ENCODE data around the gene PPP1R14D.
A peak's percentile ranks its signal among the peaks of the same experiment; 100 is the strongest.
"Not testable (repeated sequence)": the region's sequence is repeated elsewhere in the genome, so short reads cannot be mapped to it uniquely, and the experiment has no call there.

Gene PPP1R14D

GRCh38 chr15:40870716-40871115, 42.2 kb upstream of the PPP1R14D start:
- no peak for TF ChIP-seq FOXP2 (optimal IDR thresholded peaks at IDR 0.05; ENCODE audit: control extremely low read depth, extremely low read length, insufficient read depth)
- no peak for TF ChIP-seq POLR2AphosphoS5 (IDR thresholded peaks at IDR 0.05; ENCODE audit: borderline replicate concordance, low read depth, low read length)
- no peak for TF ChIP-seq EZH2 (IDR thresholded peaks at IDR 0.05)
- H3K9ac ChIP-seq (ENCODE audit: insufficient read length): no peak overlapping the region
- no peaks in the 10 kb centered on the region for H3K9me3 ChIP-seq (ENCODE audit: low read depth, low read length)
- no peaks in the 10 kb centered on the region for H3K36me3 ChIP-seq (ENCODE audit: insufficient read depth, low read length)
- no peak overlapping the region for H3K27ac ChIP-seq
- DNase-seq (ENCODE audit: low read depth, low spot score): no peak
- no peak overlapping the region for H3K4me3 ChIP-seq

DNA sequence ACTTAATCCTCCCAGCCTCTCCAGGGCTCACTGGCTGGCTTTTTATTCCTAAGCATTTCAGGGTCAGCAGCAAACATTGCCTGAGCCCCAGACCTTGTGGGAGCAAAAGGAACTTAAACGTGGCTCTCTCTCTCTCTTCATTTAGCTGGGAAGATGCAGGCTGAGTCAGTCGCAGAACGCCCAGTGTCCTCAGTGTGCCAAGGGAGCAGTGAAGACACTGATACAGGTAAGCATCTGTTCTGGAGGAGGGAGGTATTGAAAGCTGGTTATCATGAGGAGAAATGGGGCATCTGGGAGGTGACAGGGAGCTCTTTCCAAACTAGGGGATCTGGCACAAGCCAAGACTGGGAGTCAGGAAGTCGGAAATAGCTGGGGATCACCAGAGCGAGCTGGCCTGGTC, 41.2 kb upstream of the PPP1R14D start:
- H3K36me3 ChIP-seq (ENCODE audit: insufficient read depth, low read length): no peaks in the 10 kb centered on the region
- H3K27ac ChIP-seq: no peak overlapping the region
- no peak overlapping the region for H3K4me3 ChIP-seq
- no peak for DNase-seq (ENCODE audit: low read depth, low spot score)
- H3K9ac ChIP-seq (ENCODE audit: insufficient read length): no peak overlapping the region
- no peaks in the 10 kb centered on the region for H3K9me3 ChIP-seq (ENCODE audit: low read depth, low read length)
- TF ChIP-seq POLR2AphosphoS5 (IDR thresholded peaks at IDR 0.05; ENCODE audit: borderline replicate concordance, low read depth, low read length): no peak
- no peak for TF ChIP-seq FOXP2 (optimal IDR thresholded peaks at IDR 0.05; ENCODE audit: control extremely low read depth, extremely low read length, insufficient read depth)
- TF ChIP-seq EZH2 (IDR thresholded peaks at IDR 0.05): no peak

DNA sequence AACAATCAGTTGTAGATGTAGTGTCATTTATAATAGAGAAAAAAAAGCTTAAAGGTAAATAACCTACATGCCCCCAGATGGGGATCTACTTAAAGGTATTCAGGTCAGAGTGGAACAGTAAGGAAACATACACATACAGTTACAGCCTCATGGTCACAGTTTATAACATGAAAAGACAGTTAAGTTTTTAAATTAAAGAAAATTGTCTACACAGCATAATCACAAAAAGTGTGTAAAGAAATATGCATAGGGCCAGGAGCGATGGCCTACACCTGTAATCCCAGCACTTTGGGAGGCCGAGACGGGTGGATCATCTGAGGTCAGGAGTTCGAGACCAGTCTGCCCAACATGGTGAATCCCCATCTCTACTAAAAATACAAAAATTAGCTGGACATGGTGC, 38.7 kb upstream of the PPP1R14D start:
- Histone ChIP-seq H3K9ac (ENCODE audit: insufficient read length) (no peak overlapping the region), H3K27ac (no peak overlapping the region), H3K36me3 (ENCODE audit: insufficient read depth, low read length) (no peaks in the 10 kb centered on the region), H3K9me3 (ENCODE audit: low read depth, low read length) (no peaks in the 10 kb centered on the region), H3K4me3 (no peak overlapping the region)
- no peak for DNase-seq (ENCODE audit: low read depth, low spot score)
- TF ChIP-seq EZH2 (IDR thresholded peaks at IDR 0.05) (no peak), FOXP2 (optimal IDR thresholded peaks at IDR 0.05; ENCODE audit: control extremely low read depth, extremely low read length, insufficient read depth) (no peak), POLR2AphosphoS5 (IDR thresholded peaks at IDR 0.05; ENCODE audit: borderline replicate concordance, low read depth, low read length) (no peak)

DNA sequence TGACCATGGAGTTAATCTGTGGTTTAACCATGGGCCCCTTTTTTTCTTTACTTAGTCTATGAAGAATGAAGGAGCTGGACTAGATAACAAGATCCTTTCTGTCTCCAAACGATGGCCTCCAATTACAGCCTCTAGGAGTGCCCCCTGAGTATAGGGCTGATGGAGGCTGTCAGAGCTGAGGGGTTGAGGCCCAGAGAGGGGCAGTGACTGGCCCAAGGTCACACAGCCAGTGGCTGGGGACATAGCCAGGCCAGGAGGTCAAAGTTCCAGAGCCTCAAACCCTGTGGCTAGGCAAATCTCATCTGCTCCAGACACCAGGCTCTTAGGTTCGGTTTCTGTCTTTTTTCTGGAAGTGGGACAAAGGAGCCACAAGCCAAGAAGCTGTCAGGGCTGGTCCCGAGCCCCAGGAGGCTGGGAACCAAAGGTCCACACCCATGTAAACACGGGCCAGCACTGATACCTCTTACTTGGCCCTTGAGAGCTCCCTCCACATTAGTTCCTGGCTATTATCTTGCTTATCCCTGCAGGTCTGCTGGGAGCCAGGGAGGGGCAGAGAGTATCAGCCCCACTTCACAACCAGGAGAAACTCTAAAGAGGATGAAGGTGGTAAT, 35.3 kb upstream of the PPP1R14D start:
- no peak for DNase-seq (ENCODE audit: low read depth, low spot score)
- no peak for TF ChIP-seq FOXP2 (optimal IDR thresholded peaks at IDR 0.05; ENCODE audit: control extremely low read depth, extremely low read length, insufficient read depth)
- no peak for TF ChIP-seq EZH2 (IDR thresholded peaks at IDR 0.05)
- TF ChIP-seq POLR2AphosphoS5 (IDR thresholded peaks at IDR 0.05; ENCODE audit: borderline replicate concordance, low read depth, low read length): no peak
- no peak overlapping the region for H3K4me3 ChIP-seq
- H3K9me3 ChIP-seq (ENCODE audit: low read depth, low read length): no peaks in the 10 kb centered on the region
- H3K27ac ChIP-seq: no peak overlapping the region
- H3K36me3 ChIP-seq (ENCODE audit: insufficient read depth, low read length): no peaks in the 10 kb centered on the region
- H3K9ac ChIP-seq (ENCODE audit: insufficient read length): no peak overlapping the region

- DNase-seq (ENCODE audit: low read depth, low spot score): not testable (repeated sequence)
These were observed 32.6 kb upstream of the PPP1R14D start for GRCh38 chr15:40861147-40861546.

DNA sequence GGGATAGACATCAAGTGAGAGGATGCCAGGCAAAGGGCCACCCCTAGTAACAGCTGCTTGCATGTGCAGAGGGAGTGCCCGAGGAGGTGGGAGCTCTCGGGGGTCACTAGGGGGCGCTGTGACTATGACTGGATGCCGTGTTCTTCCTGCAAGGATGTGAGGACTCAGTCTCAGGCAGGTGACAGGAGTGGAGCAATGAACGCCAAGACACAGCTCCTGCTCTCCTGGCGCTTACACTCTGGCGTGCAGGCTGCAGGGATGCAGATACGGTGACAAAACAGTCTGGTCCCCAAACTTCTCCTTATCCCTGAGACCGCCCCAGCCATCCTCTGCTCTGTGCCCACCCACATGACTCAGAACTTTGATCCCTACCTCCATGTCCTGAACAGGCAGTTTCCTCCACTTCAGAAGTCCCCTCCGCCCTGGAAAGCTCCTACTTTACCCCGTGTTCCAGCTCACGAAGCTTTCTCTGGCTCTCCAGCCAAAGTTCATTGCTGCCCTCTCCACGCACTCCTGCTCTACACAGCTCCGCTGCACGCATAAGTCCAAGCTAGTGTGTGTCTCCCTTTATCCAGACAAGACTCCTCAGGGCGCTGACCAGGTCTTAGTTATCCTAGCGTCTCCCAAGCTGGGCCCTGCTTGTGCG, 30.8 kb upstream of the PPP1R14D start:
- TF ChIP-seq EZH2 (IDR thresholded peaks at IDR 0.05) (no peak), FOXP2 (optimal IDR thresholded peaks at IDR 0.05; ENCODE audit: control extremely low read depth, extremely low read length, insufficient read depth) (no peak), POLR2AphosphoS5 (IDR thresholded peaks at IDR 0.05; ENCODE audit: borderline replicate concordance, low read depth, low read length) (no peak)
- H3K9me3 ChIP-seq (ENCODE audit: low read depth, low read length): no peaks in the 10 kb centered on the region
- H3K9ac ChIP-seq (ENCODE audit: insufficient read length): no peak overlapping the region
- H3K27ac ChIP-seq: no peak overlapping the region
- no peaks in the 10 kb centered on the region for H3K36me3 ChIP-seq (ENCODE audit: insufficient read depth, low read length)
- H3K4me3 ChIP-seq: no peak overlapping the region
- peak; percentile 37 for DNase-seq (ENCODE audit: low read depth, low spot score)

More at GRCh38 chr15:40861147-40861546, 32.6 kb upstream of the PPP1R14D start:
- not testable (repeated sequence) for H3K4me3 ChIP-seq; H3K27ac ChIP-seq; H3K9ac ChIP-seq (ENCODE audit: insufficient read length); H3K9me3 ChIP-seq (ENCODE audit: low read depth, low read length); H3K36me3 ChIP-seq (ENCODE audit: insufficient read depth, low read length)

- no peaks in the 10 kb centered on the region for H3K9me3 ChIP-seq (ENCODE audit: low read depth, low read length)
- TF ChIP-seq EZH2 (IDR thresholded peaks at IDR 0.05): no peak
- no peak for TF ChIP-seq POLR2AphosphoS5 (IDR thresholded peaks at IDR 0.05; ENCODE audit: borderline replicate concordance, low read depth, low read length)
- TF ChIP-seq FOXP2 (optimal IDR thresholded peaks at IDR 0.05; ENCODE audit: control extremely low read depth, extremely low read length, insufficient read depth): no peak
- no peak overlapping the region for H3K4me3 ChIP-seq
- H3K9ac ChIP-seq (ENCODE audit: insufficient read length): no peak overlapping the region
- no peaks in the 10 kb centered on the region for H3K36me3 ChIP-seq (ENCODE audit: insufficient read depth, low read length)
- DNase-seq (ENCODE audit: low read depth, low spot score): no peak
- no peak overlapping the region for H3K27ac ChIP-seq
These were observed 30.2 kb upstream of the PPP1R14D start for GRCh38 chr15:40858706-40859105.

- TF ChIP-seq EZH2 (IDR thresholded peaks at IDR 0.05) (no peak), POLR2AphosphoS5 (IDR thresholded peaks at IDR 0.05; ENCODE audit: borderline replicate concordance, low read depth, low read length) (no peak), FOXP2 (optimal IDR thresholded peaks at IDR 0.05; ENCODE audit: control extremely low read depth, extremely low read length, insufficient read depth) (no peak)
- H3K36me3 ChIP-seq (ENCODE audit: insufficient read depth, low read length): no peaks in the 10 kb centered on the region
- no peak overlapping the region for H3K4me3 ChIP-seq
- H3K9me3 ChIP-seq (ENCODE audit: low read depth, low read length): no peaks in the 10 kb centered on the region
- no peak for DNase-seq (ENCODE audit: low read depth, low spot score)
- no peak overlapping the region for H3K27ac ChIP-seq
- H3K9ac ChIP-seq (ENCODE audit: insufficient read length): no peak overlapping the region
These were observed 29.3 kb upstream of the PPP1R14D start for GRCh38 chr15:40857601-40858341.

Measured in SK-N-MC (cell line).